ENCODE measurements around the gene ZNF350. TPM values are rescaled to one million over a fixed set of nuclear protein-coding genes. Genes with fewer than 3 reads are reported as not detected.
"Not testable (repeated sequence)": the region's sequence is repeated elsewhere in the genome, so short reads cannot be mapped to it uniquely, and the experiment has no call there.

Gene ZNF350
- total RNA-seq, 1 donor from 2014 or later, result 14.2 TPM

- H3K36me3 Mint-ChIP-seq (ENCODE audit: insufficient read depth), result peaks cover 82% of the 10 kb centered on the region
These were observed 9.3 kb downstream of the ZNF350 start for GRCh38 chr19:51977346-51977745.

GRCh38 chr19:51976852-51977251 is 9.8 kb downstream of the ZNF350 start:
- no peak for TF ChIP-seq CTCF (IDR thresholded peaks at IDR 0.05; ENCODE audit: unreplicated experiment)
- H3K4me3 Mint-ChIP-seq (ENCODE audit: low read depth), result no peak overlapping the region
- no peaks in the 10 kb centered on the region for H3K4me1 Mint-ChIP-seq (ENCODE audit: low read depth)
- DNase-seq (ENCODE audit: low spot score, unreplicated experiment), result no peak
- peaks cover 62% of the 10 kb centered on the region for H3K9me3 Mint-ChIP-seq (ENCODE audit: low read depth)
- H3K27ac Mint-ChIP-seq, result no peak overlapping the region
- peaks cover 86% of the 10 kb centered on the region for H3K36me3 Mint-ChIP-seq (ENCODE audit: insufficient read depth)
- no peaks in the 10 kb centered on the region for H3K27me3 Mint-ChIP-seq

More at GRCh38 chr19:51977346-51977745, 9.3 kb downstream of the ZNF350 start:
- TF ChIP-seq CTCF (IDR thresholded peaks at IDR 0.05; ENCODE audit: unreplicated experiment), result no peak
- Mint-ChIP-seq H3K27ac (no peak overlapping the region), H3K4me3 (ENCODE audit: low read depth) (no peak overlapping the region), H3K9me3 (ENCODE audit: low read depth) (peaks cover 63% of the 10 kb centered on the region), H3K27me3 (no peaks in the 10 kb centered on the region), H3K4me1 (ENCODE audit: low read depth) (no peaks in the 10 kb centered on the region)
- no peak for DNase-seq (ENCODE audit: low spot score, unreplicated experiment)

GRCh38 chr19:51975787-51976186 is 10.9 kb downstream of the ZNF350 start:
- not testable (repeated sequence) for H3K27ac Mint-ChIP-seq; H3K27me3 Mint-ChIP-seq; H3K4me1 Mint-ChIP-seq (ENCODE audit: low read depth); DNase-seq (ENCODE audit: low spot score, unreplicated experiment); H3K4me3 Mint-ChIP-seq (ENCODE audit: low read depth)
- Mint-ChIP-seq H3K36me3 (ENCODE audit: insufficient read depth) (peaks cover 90% of the 10 kb centered on the region), H3K9me3 (ENCODE audit: low read depth) (peaks cover 67% of the 10 kb centered on the region)

GRCh38 chr19:51971624-51972023 is 15.0 kb downstream of the ZNF350 start:
- no peak for TF ChIP-seq CTCF (IDR thresholded peaks at IDR 0.05; ENCODE audit: unreplicated experiment)
- DNase-seq (ENCODE audit: low spot score, unreplicated experiment), result no peak
- Mint-ChIP-seq H3K27ac (peak overlapping the region; percentile 22), H3K9me3 (ENCODE audit: low read depth) (peaks cover 61% of the 10 kb centered on the region), H3K36me3 (ENCODE audit: insufficient read depth) (peaks cover 82% of the 10 kb centered on the region), H3K4me3 (ENCODE audit: low read depth) (no peak overlapping the region), H3K27me3 (no peaks in the 10 kb centered on the region), H3K4me1 (ENCODE audit: low read depth) (no peaks in the 10 kb centered on the region)

- peaks cover 59% of the 10 kb centered on the region for H3K9me3 Mint-ChIP-seq (ENCODE audit: low read depth)
- H3K4me1 Mint-ChIP-seq (ENCODE audit: low read depth), result no peaks in the 10 kb centered on the region
- no peaks in the 10 kb centered on the region for H3K27me3 Mint-ChIP-seq
- no peak overlapping the region for H3K4me3 Mint-ChIP-seq (ENCODE audit: low read depth)
- no peak overlapping the region for H3K27ac Mint-ChIP-seq
- no peak for DNase-seq (ENCODE audit: low spot score, unreplicated experiment)
- TF ChIP-seq CTCF (IDR thresholded peaks at IDR 0.05; ENCODE audit: unreplicated experiment), result no peak
- peaks cover 85% of the 10 kb centered on the region for H3K36me3 Mint-ChIP-seq (ENCODE audit: insufficient read depth)
These were observed 15.9 kb downstream of the ZNF350 start for GRCh38 chr19:51970718-51971117.

GRCh38 chr19:51965583-51965982 is 21.1 kb downstream of the ZNF350 start:
- DNase-seq (ENCODE audit: low spot score, unreplicated experiment), result no peak
- H3K9me3 Mint-ChIP-seq (ENCODE audit: low read depth), result peaks cover 63% of the 10 kb centered on the region
- peaks cover 7% of the 10 kb centered on the region for H3K4me1 Mint-ChIP-seq (ENCODE audit: low read depth)
- H3K36me3 Mint-ChIP-seq (ENCODE audit: insufficient read depth), result peaks cover 82% of the 10 kb centered on the region
- H3K27ac Mint-ChIP-seq, result peak overlapping the region; percentile 61
- no peak overlapping the region for H3K4me3 Mint-ChIP-seq (ENCODE audit: low read depth)
- no peaks in the 10 kb centered on the region for H3K27me3 Mint-ChIP-seq
- TF ChIP-seq CTCF (IDR thresholded peaks at IDR 0.05; ENCODE audit: unreplicated experiment), result no peak

- H3K4me3 Mint-ChIP-seq (ENCODE audit: low read depth), result peak overlapping the region; percentile 2
- H3K9me3 Mint-ChIP-seq (ENCODE audit: low read depth), result peaks cover 59% of the 10 kb centered on the region
- DNase-seq (ENCODE audit: low spot score, unreplicated experiment); H3K27me3 Mint-ChIP-seq: not testable (repeated sequence)
- peaks cover 63% of the 10 kb centered on the region for H3K36me3 Mint-ChIP-seq (ENCODE audit: insufficient read depth)
- H3K27ac Mint-ChIP-seq, result peak overlapping the region; percentile 86
- peaks cover 32% of the 10 kb centered on the region for H3K4me1 Mint-ChIP-seq (ENCODE audit: low read depth)
These were observed 25.9 kb downstream of the ZNF350 start for GRCh38 chr19:51960621-51961233.
